Stimulated activated CD4-positive, alpha-beta T cell treated with anti-CD3 and anti-CD28 coated beads, Interleukin-1b, Interleukin-23, amount 100 ng/mL, for 24 hours (primary cell): ENCODE measurements around the gene SMIM36.
"Not testable (repeated sequence)": the region's sequence is repeated elsewhere in the genome, so short reads cannot be mapped to it uniquely, and the experiment has no call there.

ENCODE experiments used
- DNase-seq, 4 experiments: peaks; one replicate each; pipeline ENCODE4 v3.0.0-alpha.2; 2020; ENCODE audit warnings: low read depth in 4 of 4, low spot score in 1 of 4

SMIM36 gene

GRCh38 chr17:55456307-55457240 is 54.7 kb downstream of the SMIM36 start:
- DNase-seq = no peak

GRCh38 chr17:55454906-55455474 is 56.3 kb downstream of the SMIM36 start:
- DNase-seq = no peak

GRCh38 chr17:55453839-55454557 is 57.3 kb downstream of the SMIM36 start:
- no peak for DNase-seq

GRCh38 chr17:55452139-55452790 is 59.0 kb downstream of the SMIM36 start:
- DNase-seq = no peak

GRCh38 chr17:55451758-55452138 is 59.5 kb downstream of the SMIM36 start:
- DNase-seq = no peak

GRCh38 chr17:55451203-55451641 is 60.0 kb downstream of the SMIM36 start:
- no peak for DNase-seq

- no peak for DNase-seq
These were observed 60.9 kb downstream of the SMIM36 start for GRCh38 chr17:55450232-55450825.

GRCh38 chr17:55448681-55449080 is 62.6 kb downstream of the SMIM36 start:
- no peak for DNase-seq

GRCh38 chr17:55446581-55447205 is 64.6 kb downstream of the SMIM36 start:
- no peak for DNase-seq

- not testable (repeated sequence) for DNase-seq
These were observed 65.2 kb downstream of the SMIM36 start for GRCh38 chr17:55446004-55446403.

- DNase-seq = no peak
These were observed 66.5 kb downstream of the SMIM36 start for GRCh38 chr17:55444471-55445441.

- no peak for DNase-seq
These were observed 67.3 kb downstream of the SMIM36 start for GRCh38 chr17:55443904-55444303.

- no peak for DNase-seq
These were observed 68.1 kb downstream of the SMIM36 start for GRCh38 chr17:55442953-55443683.

GRCh38 chr17:55442462-55442861 is 68.8 kb downstream of the SMIM36 start:
- no peak for DNase-seq

GRCh38 chr17:55441544-55441943 is 69.7 kb downstream of the SMIM36 start:
- no peak for DNase-seq

GRCh38 chr17:55440391-55440790 is 70.9 kb downstream of the SMIM36 start:
- DNase-seq = no peak

- DNase-seq = no peak
These were observed 74.1 kb downstream of the SMIM36 start for GRCh38 chr17:55437159-55437605.
